Fibroblast of lung (primary cell): ENCODE data around the gene TMEM131. TPM values are rescaled to one million over a fixed set of nuclear protein-coding genes. Genes with fewer than 3 reads are reported as not detected.

Source experiments
- DNase-seq, 2 donors: peaks; one replicate each; pipeline versions ENCODE4 v3.0.0 to v3.0.0-alpha.2; 2010; ENCODE audit warnings: low read depth in 2 of 2
- H2AFZ ChIP-seq: 2 replicates; pipeline ENCODE4 v1.5.1; 2012; ENCODE audit warnings: low read length, control low read depth, inconsistent platforms
- H3K27ac ChIP-seq: 2 replicates; pipeline ENCODE4 v1.5.1; 2011; ENCODE audit warnings: low read length, control low read depth; ENCODE audit not compliant: insufficient read depth
- H3K27me3 ChIP-seq: 2 replicates; pipeline ENCODE4 v1.5.1; 2011; ENCODE audit warnings: mild to moderate bottlenecking, low read length; ENCODE audit not compliant: control insufficient read depth, insufficient read depth
- H3K36me3 ChIP-seq: 2 replicates; pipeline ENCODE4 v1.5.1; 2011; ENCODE audit warnings: low read length; ENCODE audit not compliant: control insufficient read depth, insufficient read depth
- H3K4me1 ChIP-seq: 2 replicates; pipeline ENCODE4 v1.5.1; 2011; ENCODE audit warnings: low read length; ENCODE audit not compliant: control insufficient read depth, insufficient read depth; ENCODE audit errors: extremely low read depth
- H3K4me2 ChIP-seq: 2 replicates; pipeline ENCODE4 v1.5.1; 2011; ENCODE audit warnings: low read length, control low read depth; ENCODE audit not compliant: insufficient read depth; ENCODE audit errors: extremely low read depth
- H3K4me3 ChIP-seq, 4 experiments: fragments of 200-600 bp in 1 of 4; sonication (generic) in 1 of 4; replicated peaks in 1 of 4; 2 replicates each; pipeline ENCODE4 v1.5.1; 2011 to 2016; ENCODE audit warnings: low read length in 4 of 4, low read depth in 3 of 4, mild to moderate bottlenecking in 3 of 4, control low read depth in 2 of 4, inconsistent platforms in 1 of 4, mixed read lengths in 1 of 4; ENCODE audit not compliant: insufficient read depth in 1 of 4; ENCODE audit errors: control extremely low read depth in 1 of 4
- H3K79me2 ChIP-seq: 2 replicates; pipeline ENCODE4 v1.5.1; 2012; ENCODE audit warnings: mild to moderate bottlenecking, low read length, inconsistent platforms; ENCODE audit not compliant: control insufficient read depth, insufficient read depth
- H3K9ac ChIP-seq: 2 replicates; pipeline ENCODE4 v1.5.1; 2011; ENCODE audit warnings: mild to moderate bottlenecking, low read length, control low read depth; ENCODE audit not compliant: insufficient read depth
- H3K9me3 ChIP-seq: 2 replicates; pipeline ENCODE4 v1.5.1; 2012; ENCODE audit warnings: low read depth, low read length; ENCODE audit not compliant: control insufficient read depth, insufficient read depth
- H4K20me1 ChIP-seq: 2 replicates; pipeline ENCODE4 v1.5.1; 2011; ENCODE audit warnings: low read length; ENCODE audit not compliant: control insufficient read depth, insufficient read depth; ENCODE audit errors: extremely low read depth
- CTCF ChIP-seq, 2 donors: IDR thresholded peaks in 1 of 2; conservative IDR thresholded peaks in 1 of 2; 1 replicate in 1 of 2; 2 replicates in 1 of 2; pipeline ENCODE4 v1.5.1; 2011 to 2012; ENCODE audit warnings: low read length in 2 of 2, control low read depth in 1 of 2, inconsistent platforms in 1 of 2, low read depth in 1 of 2, mild to moderate bottlenecking in 1 of 2
- EZH2 ChIP-seq: IDR thresholded peaks from 2 replicates; pipeline ENCODE4 v1.5.1; 2012; ENCODE audit warnings: low read length, control low read depth, mild to moderate bottlenecking; ENCODE audit errors: missing control alignments
- polyA plus RNA-seq, 2 donors: library from polyadenylated mRNA; depleted of rRNA in 1 of 2; stranded (reverse) in 1 of 2; unstranded in 1 of 2; fragments of >200 nt; gene quantifications; 2 replicates each; pipeline ENCODE4 v1.2.1, GENCODE V29; 2011 to 2012; ENCODE audit warnings: missing spikeins in 1 of 2
- total RNA-seq: library from RNA; depleted of rRNA; stranded (reverse); fragments of >200 nt; gene quantifications from 2 replicates; pipeline ENCODE4 v1.2.1, GENCODE V29; 2014

Gene TMEM131
- total and polyA plus RNA-seq, 2 donors (not counting 1 experiment from before 2014, with no cell fraction given): 18.1 to 32.4 TPM

- peak; percentile 7 to 15 for DNase-seq
- H3K4me2 ChIP-seq: no peak overlapping the region
- H3K9ac ChIP-seq: no peak overlapping the region
Measured at GRCh38 chr2:97742381-97742847, 253.3 kb downstream of the TMEM131 start.

GRCh38 chr2:97741686-97742085, 254.1 kb downstream of the TMEM131 start:
- H4K20me1 ChIP-seq: no peaks in the 10 kb centered on the region
- H3K9me3 ChIP-seq: no peaks in the 10 kb centered on the region
- DNase-seq: no peak
- no peak overlapping the region for H2AFZ ChIP-seq
- no peak overlapping the region for H3K4me2 ChIP-seq
- H3K27me3 ChIP-seq: no peaks in the 10 kb centered on the region
- H3K4me3 ChIP-seq: no peak overlapping the region
- no peak overlapping the region for H3K27ac ChIP-seq
- TF ChIP-seq EZH2 (no peak), CTCF (conservative IDR thresholded peaks at IDR 0.05 in 1 of 2, IDR thresholded peaks at IDR 0.05 in 1 of 2; ENCODE audit: low read depth in 1 of 2, low read length in 2 of 2) (no peak)
- no peaks in the 10 kb centered on the region for H3K79me2 ChIP-seq
- H3K9ac ChIP-seq: no peak overlapping the region
- no peaks in the 10 kb centered on the region for H3K36me3 ChIP-seq
- H3K4me1 ChIP-seq: no peaks in the 10 kb centered on the region

More at GRCh38 chr2:97742381-97742847, 253.3 kb downstream of the TMEM131 start:
- no peak overlapping the region for H3K4me3 ChIP-seq
- no peaks in the 10 kb centered on the region for H3K27me3 ChIP-seq
- no peaks in the 10 kb centered on the region for H3K36me3 ChIP-seq
- no peak overlapping the region for H3K27ac ChIP-seq
- no peak for TF ChIP-seq EZH2
- no peak for TF ChIP-seq CTCF (conservative IDR thresholded peaks at IDR 0.05 in 1 of 2, IDR thresholded peaks at IDR 0.05 in 1 of 2; ENCODE audit: low read depth in 1 of 2, low read length in 2 of 2)
- H3K4me1 ChIP-seq: no peaks in the 10 kb centered on the region
- H3K9me3 ChIP-seq: no peaks in the 10 kb centered on the region
- H4K20me1 ChIP-seq: no peaks in the 10 kb centered on the region
- no peak overlapping the region for H2AFZ ChIP-seq
- H3K79me2 ChIP-seq: no peaks in the 10 kb centered on the region

- no peak for TF ChIP-seq CTCF (conservative IDR thresholded peaks at IDR 0.05 in 1 of 2, IDR thresholded peaks at IDR 0.05 in 1 of 2; ENCODE audit: low read depth in 1 of 2, low read length in 2 of 2)
- no peak for TF ChIP-seq EZH2
- Histone ChIP-seq H3K9ac (no peak overlapping the region), H3K27me3 (no peaks in the 10 kb centered on the region), H3K36me3 (no peaks in the 10 kb centered on the region), H3K79me2 (no peaks in the 10 kb centered on the region), H3K4me3 (no peak overlapping the region), H3K4me2 (no peak overlapping the region), H3K27ac (no peak overlapping the region), H3K4me1 (no peaks in the 10 kb centered on the region), H4K20me1 (no peaks in the 10 kb centered on the region), H2AFZ (no peak overlapping the region), H3K9me3 (no peaks in the 10 kb centered on the region)
- DNase-seq: no peak
Measured at GRCh38 chr2:97741251-97741650, 254.5 kb downstream of the TMEM131 start.
